CD4-positive, CD25-positive, alpha-beta regulatory T cell (primary cell): ENCODE results near the gene DYSF. TPM values are rescaled to one million over a fixed set of nuclear protein-coding genes. Genes with fewer than 3 reads are reported as not detected.

Experiments used
- ATAC-seq, 2 donors: fragments of 150-1000 bp; cut with Tn5 transposase; one replicate each; pipeline ENCODE4 v1.10.0; 2021; ENCODE audit warnings: low read depth in 2 of 2, moderate number of reproducible peaks in 2 of 2, moderate library complexity in 1 of 2
- DNase-seq, 3 donors: peaks; one replicate each; pipeline versions ENCODE4 v3.0.0 to v3.0.0-alpha.2; 2012 to 2022; ENCODE audit warnings: mixed read lengths in 1 of 3
- H3K27ac ChIP-seq: one replicate; pipeline ENCODE4 v1.7.0; 2013; ENCODE audit warnings: mild to moderate bottlenecking, low read length; ENCODE audit not compliant: insufficient read depth, poor library complexity, severe bottlenecking
- H3K27me3 ChIP-seq: one replicate; pipeline ENCODE4 v1.7.0; 2013; ENCODE audit warnings: low read length; ENCODE audit not compliant: control insufficient read depth, insufficient read depth
- H3K36me3 ChIP-seq: one replicate; pipeline ENCODE4 v1.7.0; 2013; ENCODE audit warnings: mild to moderate bottlenecking, low read length, moderate library complexity; ENCODE audit not compliant: control insufficient read depth, insufficient read depth
- H3K4me1 ChIP-seq: 2 replicates; pipeline ENCODE4 v1.7.0; 2013; ENCODE audit warnings: mild to moderate bottlenecking, low read length; ENCODE audit not compliant: insufficient read depth, control insufficient read depth, poor library complexity, severe bottlenecking
- H3K4me3 ChIP-seq: one replicate; pipeline ENCODE4 v1.7.0; 2013; ENCODE audit warnings: low read depth, mild to moderate bottlenecking, low read length, moderate library complexity
- H3K9me3 ChIP-seq, 2 experiments: 1 replicate in 1 of 2; 2 replicates in 1 of 2; pipeline ENCODE4 v1.7.0; 2013; ENCODE audit warnings: low read length in 2 of 2, mild to moderate bottlenecking in 1 of 2, moderate library complexity in 1 of 2; ENCODE audit not compliant: control insufficient read depth in 2 of 2
- H3K27ac Mint-ChIP-seq, 3 donors: one replicate each; pipeline ENCODE4 v1.8.0; 2020 to 2022; ENCODE audit warnings: mild to moderate bottlenecking in 3 of 3, mixed read lengths in 3 of 3, moderate library complexity in 2 of 3
- H3K27me3 Mint-ChIP-seq: one replicate; pipeline ENCODE4 v1.8.0; 2022; ENCODE audit warnings: mild to moderate bottlenecking, mixed read lengths
- H3K36me3 Mint-ChIP-seq: one replicate; pipeline ENCODE4 v1.8.0; 2020; ENCODE audit warnings: mixed read lengths
- H3K4me1 Mint-ChIP-seq, 4 donors: one replicate each; pipeline ENCODE4 v1.8.0; 2020 to 2022; ENCODE audit warnings: mixed read lengths in 4 of 4, mild to moderate bottlenecking in 1 of 4
- H3K4me3 Mint-ChIP-seq, 4 donors: one replicate each; pipeline ENCODE4 v1.8.0; 2020 to 2022; ENCODE audit warnings: mild to moderate bottlenecking in 4 of 4, mixed read lengths in 4 of 4, moderate library complexity in 3 of 4
- H3K9me3 Mint-ChIP-seq, 7 donors: one replicate each; pipeline ENCODE4 v1.8.0; 2020 to 2022; ENCODE audit warnings: mixed read lengths in 7 of 7, mild to moderate bottlenecking in 3 of 7, moderate library complexity in 2 of 7
- polyA plus RNA-seq, 4 donors: library from polyadenylated mRNA; unstranded; fragments of 300-500 nt; fragmentation: Illumina TruSeq; gene quantifications; one replicate each; pipeline ENCODE4 v1.2.3, GENCODE V29; 2021
- total RNA-seq: library from RNA; stranded (reverse); gene quantifications from one replicate; pipeline ENCODE4 v1.2.3, GENCODE V29; 2022

The DYSF gene
- total and polyA plus RNA-seq, 5 donors from 2014 or later = 0.10 to 0.13 TPM; not detected in 3

GRCh38 chr2:71513721-71514120, 60.4 kb downstream of the DYSF start:
- H3K4me3 Mint-ChIP-seq = no peak overlapping the region
- H3K27me3 Mint-ChIP-seq = peaks cover 11% of the 10 kb centered on the region
- H3K9me3 Mint-ChIP-seq = no peaks in the 10 kb centered on the region

GRCh38 chr2:71516253-71516888, 63.0 kb downstream of the DYSF start:
- no peaks in the 10 kb centered on the region for H3K4me1 ChIP-seq
- Mint-ChIP-seq H3K27ac (no peak overlapping the region), H3K4me1 (no peaks in the 10 kb centered on the region), H3K27me3 (peaks cover 11% of the 10 kb centered on the region), H3K4me3 (no peak overlapping the region), H3K36me3 (no peaks in the 10 kb centered on the region), H3K9me3 (peaks cover 0 to 3% (median 0%) of the 10 kb centered on the region in 7 donors)
- H3K36me3 ChIP-seq = no peaks in the 10 kb centered on the region
- no peaks in the 10 kb centered on the region for H3K27me3 ChIP-seq
- H3K9me3 ChIP-seq = no peaks in the 10 kb centered on the region
- no peak overlapping the region for H3K27ac ChIP-seq
- DNase-seq (no peak), ATAC-seq (no peak)
- no peak overlapping the region for H3K4me3 ChIP-seq

More at GRCh38 chr2:71513721-71514120, 60.4 kb downstream of the DYSF start:
- ATAC-seq = no peak
- Histone ChIP-seq H3K36me3 (no peaks in the 10 kb centered on the region), H3K4me3 (no peak overlapping the region), H3K4me1 (no peaks in the 10 kb centered on the region), H3K27ac (no peak overlapping the region), H3K9me3 (no peaks in the 10 kb centered on the region), H3K27me3 (no peaks in the 10 kb centered on the region)
- Mint-ChIP-seq H3K27ac (no peak overlapping the region), H3K4me1 (peaks cover 0 to 3% (median 1%) of the 10 kb centered on the region in 4 donors), H3K36me3 (no peaks in the 10 kb centered on the region)
- no peak for DNase-seq

GRCh38 chr2:71517851-71518250, 64.5 kb downstream of the DYSF start:
- H3K4me1 Mint-ChIP-seq = no peaks in the 10 kb centered on the region
- H3K27ac Mint-ChIP-seq = no peak overlapping the region
- H3K36me3 Mint-ChIP-seq = no peaks in the 10 kb centered on the region
- ATAC-seq (no peak), DNase-seq (no peak)
- peaks cover 0 to 7% (median 0%) of the 10 kb centered on the region in 7 donors for H3K9me3 Mint-ChIP-seq
- no peak overlapping the region for H3K27ac ChIP-seq
- H3K27me3 ChIP-seq = no peaks in the 10 kb centered on the region
- no peaks in the 10 kb centered on the region for H3K9me3 ChIP-seq
- H3K4me3 Mint-ChIP-seq = no peak overlapping the region
- no peaks in the 10 kb centered on the region for H3K36me3 ChIP-seq
- H3K4me3 ChIP-seq = no peak overlapping the region
- H3K27me3 Mint-ChIP-seq = peaks cover 7% of the 10 kb centered on the region
- no peaks in the 10 kb centered on the region for H3K4me1 ChIP-seq

GRCh38 chr2:71521436-71521950, 68.1 kb downstream of the DYSF start:
- Histone ChIP-seq H3K4me1 (no peaks in the 10 kb centered on the region), H3K36me3 (no peaks in the 10 kb centered on the region), H3K27me3 (no peaks in the 10 kb centered on the region), H3K9me3 (no peaks in the 10 kb centered on the region), H3K4me3 (no peak overlapping the region), H3K27ac (no peak overlapping the region)
- Mint-ChIP-seq H3K9me3 (peaks cover 0 to 7% (median 0%) of the 10 kb centered on the region in 7 donors), H3K27me3 (peaks cover 7% of the 10 kb centered on the region), H3K36me3 (no peaks in the 10 kb centered on the region), H3K4me3 (no peak overlapping the region), H3K4me1 (no peaks in the 10 kb centered on the region), H3K27ac (no peak overlapping the region)
- DNase-seq (no peak), ATAC-seq (no peak)

DNA sequence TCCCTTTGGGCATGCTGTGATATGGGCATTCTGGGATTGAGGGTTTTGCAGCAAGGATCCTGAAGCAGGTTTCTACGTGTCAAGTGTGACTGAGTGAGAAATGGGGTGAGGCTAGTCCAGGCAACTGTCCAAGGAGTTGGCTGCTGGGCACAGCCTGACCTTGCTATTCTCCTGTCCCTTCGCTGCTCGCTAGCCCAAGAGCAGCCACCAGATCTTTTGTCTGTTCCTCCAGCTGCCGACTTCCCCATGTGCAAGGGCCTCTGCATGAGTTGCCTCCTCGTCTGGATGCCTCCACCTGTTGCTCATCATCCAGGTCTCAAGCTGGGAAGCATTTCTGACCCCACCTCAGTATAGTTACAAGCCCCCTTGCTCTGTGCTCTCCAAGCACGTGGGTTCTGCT, 71.1 kb downstream of the DYSF start:
- H3K27me3 ChIP-seq = no peaks in the 10 kb centered on the region
- peaks cover 0 to 7% (median 0%) of the 10 kb centered on the region in 7 donors for H3K9me3 Mint-ChIP-seq
- H3K27ac ChIP-seq = no peak overlapping the region
- DNase-seq (no peak), ATAC-seq (no peak)
- no peaks in the 10 kb centered on the region for H3K9me3 ChIP-seq
- H3K4me3 Mint-ChIP-seq = no peak overlapping the region
- no peak overlapping the region for H3K27ac Mint-ChIP-seq
- peaks cover 10% of the 10 kb centered on the region for H3K27me3 Mint-ChIP-seq
- no peak overlapping the region for H3K4me3 ChIP-seq
- no peaks in the 10 kb centered on the region for H3K4me1 Mint-ChIP-seq
- no peaks in the 10 kb centered on the region for H3K36me3 Mint-ChIP-seq
- no peaks in the 10 kb centered on the region for H3K4me1 ChIP-seq
- H3K36me3 ChIP-seq = no peaks in the 10 kb centered on the region

GRCh38 chr2:71526141-71526540, 72.8 kb downstream of the DYSF start:
- no peaks in the 10 kb centered on the region for H3K4me1 ChIP-seq
- Mint-ChIP-seq H3K4me1 (no peaks in the 10 kb centered on the region), H3K9me3 (peaks cover 0 to 4% (median 0%) of the 10 kb centered on the region in 7 donors), H3K36me3 (no peaks in the 10 kb centered on the region), H3K27ac (no peak overlapping the region), H3K27me3 (peaks cover 16% of the 10 kb centered on the region), H3K4me3 (no peak overlapping the region)
- H3K36me3 ChIP-seq = no peaks in the 10 kb centered on the region
- H3K9me3 ChIP-seq = no peaks in the 10 kb centered on the region
- DNase-seq (no peak), ATAC-seq (no peak)
- no peaks in the 10 kb centered on the region for H3K27me3 ChIP-seq
- H3K4me3 ChIP-seq = no peak overlapping the region
- H3K27ac ChIP-seq = no peak overlapping the region

DNA sequence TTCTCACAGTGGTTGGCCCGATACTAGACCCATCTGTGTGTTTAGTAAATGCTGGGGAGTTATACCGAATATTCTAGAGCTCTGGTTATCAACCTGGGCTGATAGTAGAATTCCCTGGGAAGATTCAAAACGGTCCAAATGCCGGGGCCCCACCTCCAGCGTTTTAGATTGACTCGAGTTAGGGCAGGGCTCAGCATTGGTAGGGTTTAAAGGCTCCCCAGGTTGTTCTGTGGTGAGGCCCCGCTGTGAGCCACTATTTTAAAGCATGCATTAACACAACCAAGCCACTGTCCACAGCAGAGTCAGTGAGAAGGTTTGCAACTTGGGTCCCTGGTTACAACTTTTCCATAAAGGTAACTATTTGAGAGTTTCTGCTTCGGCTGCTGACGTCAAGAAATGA, 73.6 kb downstream of the DYSF start:
- Mint-ChIP-seq H3K4me3 (no peak overlapping the region), H3K27ac (no peak overlapping the region), H3K9me3 (peaks cover 0 to 3% (median 0%) of the 10 kb centered on the region in 7 donors), H3K27me3 (peaks cover 16% of the 10 kb centered on the region), H3K4me1 (no peaks in the 10 kb centered on the region), H3K36me3 (no peaks in the 10 kb centered on the region)
- no peak for DNase-seq
- Histone ChIP-seq H3K36me3 (no peaks in the 10 kb centered on the region), H3K27me3 (no peaks in the 10 kb centered on the region), H3K27ac (no peak overlapping the region), H3K4me3 (no peak overlapping the region), H3K9me3 (no peaks in the 10 kb centered on the region), H3K4me1 (no peaks in the 10 kb centered on the region)
- no peak for ATAC-seq

DNA sequence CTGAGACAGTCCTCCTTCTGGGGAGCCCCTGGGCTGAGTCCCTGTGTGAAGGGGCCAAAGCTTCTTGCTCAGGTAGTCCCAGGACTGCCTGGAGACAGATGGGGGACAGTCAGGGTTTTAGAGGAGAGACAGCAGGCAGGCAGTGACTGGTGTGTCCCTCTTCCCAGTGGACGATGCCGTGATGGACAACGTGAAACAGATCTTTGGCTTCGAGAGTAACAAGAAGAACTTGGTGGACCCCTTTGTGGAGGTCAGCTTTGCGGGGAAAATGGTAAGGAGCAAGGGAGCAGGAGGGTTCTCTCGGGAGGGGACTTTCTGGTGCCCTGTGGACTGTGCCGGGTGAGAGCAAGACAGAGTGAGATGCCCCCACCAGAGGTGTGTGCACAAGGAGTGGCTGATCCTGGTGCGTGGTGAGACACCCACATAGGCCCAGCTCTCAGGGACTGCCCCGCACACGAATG, 74.8 kb downstream of the DYSF start:
- no peak overlapping the region for H3K4me3 Mint-ChIP-seq
- ATAC-seq (no peak), DNase-seq (no peak)
- Histone ChIP-seq H3K27ac (no peak overlapping the region), H3K4me3 (no peak overlapping the region), H3K4me1 (no peaks in the 10 kb centered on the region), H3K9me3 (no peaks in the 10 kb centered on the region), H3K27me3 (no peaks in the 10 kb centered on the region), H3K36me3 (no peaks in the 10 kb centered on the region)
- no peaks in the 10 kb centered on the region for H3K36me3 Mint-ChIP-seq
- no peaks in the 10 kb centered on the region for H3K9me3 Mint-ChIP-seq
- no peaks in the 10 kb centered on the region for H3K4me1 Mint-ChIP-seq
- peaks cover 12% of the 10 kb centered on the region for H3K27me3 Mint-ChIP-seq
- peak overlapping the region in 1 of 3 donors; percentile 53 for H3K27ac Mint-ChIP-seq
